Measurements from ENCODE around the gene SERPINA10.

- TF ChIP-seq, protein P1, sequence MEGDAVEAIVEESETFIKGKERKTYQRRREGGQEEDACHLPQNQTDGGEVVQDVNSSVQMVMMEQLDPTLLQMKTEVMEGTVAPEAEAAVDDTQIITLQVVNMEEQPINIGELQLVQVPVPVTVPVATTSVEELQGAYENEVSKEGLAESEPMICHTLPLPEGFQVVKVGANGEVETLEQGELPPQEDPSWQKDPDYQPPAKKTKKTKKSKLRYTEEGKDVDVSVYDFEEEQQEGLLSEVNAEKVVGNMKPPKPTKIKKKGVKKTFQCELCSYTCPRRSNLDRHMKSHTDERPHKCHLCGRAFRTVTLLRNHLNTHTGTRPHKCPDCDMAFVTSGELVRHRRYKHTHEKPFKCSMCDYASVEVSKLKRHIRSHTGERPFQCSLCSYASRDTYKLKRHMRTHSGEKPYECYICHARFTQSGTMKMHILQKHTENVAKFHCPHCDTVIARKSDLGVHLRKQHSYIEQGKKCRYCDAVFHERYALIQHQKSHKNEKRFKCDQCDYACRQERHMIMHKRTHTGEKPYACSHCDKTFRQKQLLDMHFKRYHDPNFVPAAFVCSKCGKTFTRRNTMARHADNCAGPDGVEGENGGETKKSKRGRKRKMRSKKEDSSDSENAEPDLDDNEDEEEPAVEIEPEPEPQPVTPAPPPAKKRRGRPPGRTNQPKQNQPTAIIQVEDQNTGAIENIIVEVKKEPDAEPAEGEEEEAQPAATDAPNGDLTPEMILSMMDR (IDR thresholded peaks at IDR 0.05) = no peak
- TF ChIP-seq POLR2A (IDR thresholded peaks at IDR 0.05) (no peak), POLR2AphosphoS5 (IDR thresholded peaks at IDR 0.05) (no peak)
These were observed 17.2 kb upstream of the SERPINA10 start for GRCh38 chr14:94310248-94310647.

Measured in gastroesophageal sphincter (tissue), 3 donors.